RKO (cell line): Measurements from ENCODE around the gene APOBR.
A peak's percentile ranks its signal among the peaks of the same experiment; 100 is the strongest.
"Not testable (repeated sequence)": the region's sequence is repeated elsewhere in the genome, so short reads cannot be mapped to it uniquely, and the experiment has no call there.

Experiments
- DNase-seq: peaks from one replicate; pipeline ENCODE4 v3.0.0-alpha.2; 2016; ENCODE audit warnings: low spot score

APOBR gene

GRCh38 chr16:28527985-28528384 lies 33.5 kb downstream of the APOBR start:
- no peak for DNase-seq

GRCh38 chr16:28528463-28528867 lies 34.0 kb downstream of the APOBR start:
- no peak for DNase-seq

- no peak for DNase-seq
Observed at GRCh38 chr16:28529124-28529523, 34.7 kb downstream of the APOBR start.

- DNase-seq = no peak
Observed at GRCh38 chr16:28531777-28532744, 37.6 kb downstream of the APOBR start.

DNA sequence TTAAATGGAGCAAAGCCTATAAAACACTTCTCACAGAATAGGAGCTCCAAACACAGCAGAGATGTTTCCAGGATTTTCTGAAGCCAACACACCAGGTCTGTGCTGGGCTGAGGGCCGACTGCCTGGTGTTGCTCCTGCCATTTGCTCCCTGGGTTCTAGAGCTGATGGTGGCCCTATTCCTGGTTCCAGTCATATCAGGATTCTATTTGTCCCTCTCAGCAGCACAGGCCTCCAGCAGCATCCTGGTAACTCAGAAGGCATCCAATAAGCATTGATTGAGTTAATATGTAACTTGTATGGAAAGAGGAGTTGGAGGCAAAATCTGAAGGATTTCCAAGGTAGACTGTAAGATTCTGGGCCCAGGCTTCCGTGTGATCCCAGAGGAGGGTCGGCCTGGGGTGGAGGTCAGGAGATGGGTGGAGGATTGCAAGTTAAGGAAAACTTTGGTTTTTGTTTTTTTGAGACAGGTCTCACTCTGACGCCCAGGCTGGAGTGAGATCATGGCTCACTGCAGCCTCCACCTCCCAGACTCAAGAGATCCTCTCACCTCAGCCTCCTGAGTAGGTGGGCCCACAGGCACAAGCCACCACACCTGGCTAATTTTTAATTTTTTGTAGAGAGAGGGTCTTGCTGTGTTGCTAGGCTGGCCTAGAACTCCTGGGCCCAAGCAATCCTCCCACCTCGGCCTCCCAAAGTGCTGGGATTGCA lies 38.7 kb downstream of the APOBR start:
- DNase-seq = no peak

DNA sequence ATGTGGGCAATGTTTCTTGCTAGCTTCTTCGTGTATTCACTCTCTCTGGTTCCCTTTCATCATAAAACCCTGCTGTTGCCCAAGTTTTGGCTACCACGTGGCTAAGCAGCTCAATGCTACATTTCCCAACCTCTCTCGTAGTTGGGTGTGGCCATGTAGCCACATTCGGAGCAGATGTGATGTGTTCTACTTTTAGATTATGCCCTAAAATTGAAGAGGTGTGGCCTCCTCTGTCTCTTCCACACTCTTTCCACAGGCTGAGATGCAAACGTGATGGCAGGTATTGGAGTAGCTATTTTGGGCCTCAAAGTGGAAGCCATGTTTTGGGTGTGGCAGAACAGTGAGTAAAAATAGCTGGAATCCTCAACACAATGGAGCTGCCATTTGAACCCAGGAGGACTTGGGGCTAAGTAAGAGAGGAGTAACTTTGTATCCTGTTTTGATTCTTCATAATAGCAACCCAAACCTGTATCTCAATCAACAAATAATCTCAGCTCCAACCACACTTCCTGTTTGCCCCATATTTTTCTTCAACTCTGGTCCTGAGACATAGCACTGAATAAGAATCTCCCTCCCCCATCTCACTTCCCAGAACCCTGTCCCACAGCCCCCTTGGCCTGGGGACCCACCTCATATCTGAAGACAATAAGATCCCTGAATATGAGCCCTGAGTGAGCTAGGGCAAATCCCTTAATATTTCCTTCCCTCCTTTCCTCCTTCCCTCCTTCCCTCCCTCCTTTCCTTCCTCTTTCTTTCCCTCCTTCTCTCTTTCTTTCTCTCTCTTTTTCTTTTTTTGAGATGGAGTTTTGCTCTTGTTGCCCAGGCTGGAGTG lies 40.3 kb downstream of the APOBR start:
- no peak for DNase-seq

- DNase-seq = no peak
Observed at GRCh38 chr16:28537076-28537475, 42.6 kb downstream of the APOBR start.

DNA sequence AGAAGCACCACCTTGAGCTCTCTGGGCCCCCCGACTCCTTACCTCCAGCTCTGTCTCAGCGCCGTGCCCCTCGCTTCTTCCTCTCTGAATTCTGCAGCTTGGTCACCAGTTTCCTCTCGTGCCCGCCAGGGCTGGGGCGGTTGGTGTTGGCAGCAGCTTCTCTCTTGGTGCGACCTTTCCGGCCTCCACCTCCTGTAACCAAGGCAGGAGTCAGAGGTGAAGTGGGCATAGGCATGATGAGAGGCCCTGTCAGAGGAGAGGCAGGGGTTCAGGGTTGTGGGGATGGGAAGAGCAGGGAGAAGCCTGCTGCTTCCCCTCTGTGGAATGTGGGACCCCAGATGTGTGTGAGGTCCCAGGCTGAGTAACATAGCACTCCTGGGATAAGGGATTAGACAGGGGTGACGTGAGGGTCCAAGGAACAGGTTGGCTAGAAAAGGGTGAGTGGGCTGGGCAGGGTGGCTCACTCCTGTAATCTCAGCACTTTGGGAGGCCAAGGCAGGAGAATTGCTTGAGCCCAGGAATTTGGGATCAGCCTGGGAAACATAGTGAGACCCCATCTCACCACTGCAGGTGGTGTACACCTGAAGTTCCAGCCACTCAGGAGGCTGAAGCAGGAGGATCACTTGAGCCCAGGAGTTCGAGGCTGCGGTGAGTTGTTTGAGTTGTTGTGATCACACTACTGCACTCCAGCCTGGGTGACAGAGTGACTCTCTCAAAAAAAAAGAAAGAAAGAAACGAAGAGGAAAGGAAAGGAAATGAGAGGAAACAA lies 43.7 kb downstream of the APOBR start:
- no peak for DNase-seq

DNA sequence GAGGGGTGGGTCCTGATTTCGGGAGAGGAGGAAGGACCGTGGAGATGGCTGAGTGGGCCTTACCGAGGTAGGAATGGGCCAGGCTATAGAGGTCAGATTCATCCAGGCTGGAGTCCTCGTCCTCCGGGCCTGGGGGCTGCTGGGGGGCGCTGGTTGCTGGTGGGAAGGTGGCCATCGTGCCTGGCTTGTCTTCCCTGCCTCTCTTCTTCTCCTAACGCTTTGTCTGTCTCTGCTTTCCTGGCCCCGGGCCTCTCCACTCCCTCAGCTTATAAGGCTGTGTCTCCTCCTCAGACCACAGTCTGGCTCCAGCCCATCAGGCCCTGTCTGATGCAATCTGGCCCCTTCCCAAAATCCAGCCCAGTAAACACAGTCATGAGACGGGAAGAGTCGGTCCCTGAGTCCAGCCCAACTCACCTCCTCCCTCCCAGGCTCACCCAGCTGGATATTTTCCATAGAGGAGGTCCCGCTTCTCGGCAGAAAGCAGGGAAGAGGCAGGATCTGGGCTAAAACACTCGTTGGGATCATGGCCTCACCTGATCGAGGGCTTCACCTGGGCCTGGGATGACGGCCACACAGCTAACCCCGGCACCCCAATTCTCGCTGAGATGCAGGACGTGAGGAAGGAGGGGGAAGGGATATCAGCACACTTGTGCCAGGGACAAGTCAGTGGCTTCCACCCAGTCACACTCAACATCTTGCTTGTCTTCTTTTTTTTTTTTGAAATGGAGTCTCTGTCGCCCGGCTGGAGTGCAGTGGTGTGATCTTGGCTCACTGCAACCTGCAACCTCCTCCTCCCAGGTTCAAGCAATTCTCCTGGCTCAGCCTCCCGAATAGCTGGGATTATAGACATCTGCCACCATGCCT lies 44.5 kb downstream of the APOBR start, which contains the start of gene NUPR1:
NUPR1 (minus strand) TSS at position 242 of the 864 bp plus-strand sequence; CDS start at position 175, 67 bp downstream.
- DNase-seq = peak; percentile 26

DNA sequence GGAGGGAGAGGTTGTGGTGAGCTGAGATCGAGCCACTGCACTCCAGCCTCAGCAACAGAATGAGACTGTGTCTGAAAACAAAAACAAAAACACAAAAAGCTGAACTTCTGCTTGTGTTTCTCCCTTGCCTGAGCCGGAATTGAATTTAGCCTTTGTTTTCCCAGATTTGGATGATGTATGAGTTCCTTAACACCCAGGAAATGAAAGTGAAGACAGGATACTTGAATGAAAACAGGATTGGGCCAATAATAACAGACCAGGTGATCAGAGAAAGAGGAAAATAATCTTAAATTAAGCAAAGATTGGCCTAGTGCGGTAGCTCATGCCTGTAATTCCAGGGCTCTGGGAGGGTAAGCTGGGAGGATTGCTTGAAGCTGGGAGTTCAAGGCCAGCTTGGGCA lies 45.9 kb downstream of the APOBR start:
- DNase-seq = no peak

DNA sequence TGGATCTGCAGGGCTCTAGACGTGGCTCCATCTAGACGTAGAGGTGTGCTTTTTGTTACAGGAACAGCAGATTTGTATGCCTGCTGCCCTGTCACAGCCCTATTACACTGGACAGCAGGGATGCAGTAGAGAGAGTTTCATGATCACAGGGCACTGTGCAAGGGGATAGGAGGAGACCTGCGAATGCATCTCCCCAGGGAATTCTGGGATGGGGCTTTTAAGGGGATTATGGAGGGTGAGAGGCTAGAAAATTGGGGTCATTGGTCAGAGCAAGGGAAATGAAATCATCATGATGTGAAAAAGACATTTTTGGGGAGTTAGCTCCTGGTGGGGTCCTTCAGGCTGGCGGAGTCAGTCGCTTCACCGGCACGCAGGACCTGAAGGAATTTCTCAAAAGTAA lies 48.2 kb downstream of the APOBR start:
- DNase-seq = no peak

GRCh38 chr16:28543072-28543471 lies 48.6 kb downstream of the APOBR start:
- DNase-seq = no peak

DNA sequence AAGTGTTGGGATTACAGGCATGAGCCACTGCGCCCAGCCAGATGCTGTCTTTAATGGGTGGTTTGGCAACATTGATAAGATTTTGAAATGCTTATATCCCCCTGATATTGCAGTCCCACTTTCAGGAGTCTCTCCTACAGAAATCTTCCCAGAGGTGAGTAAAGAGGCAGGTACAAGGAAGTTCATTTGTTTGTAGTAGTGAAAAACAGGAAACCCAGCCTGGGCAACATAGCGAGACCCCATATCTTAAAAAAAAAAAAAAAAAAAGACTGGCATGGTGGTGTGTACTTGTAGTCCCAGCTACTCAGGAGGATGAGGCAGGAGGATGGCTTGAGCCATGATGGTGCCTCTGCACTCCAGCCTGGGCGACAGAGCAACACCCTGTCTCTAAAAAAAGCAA lies 50.6 kb downstream of the APOBR start:
- DNase-seq = no peak

DNA sequence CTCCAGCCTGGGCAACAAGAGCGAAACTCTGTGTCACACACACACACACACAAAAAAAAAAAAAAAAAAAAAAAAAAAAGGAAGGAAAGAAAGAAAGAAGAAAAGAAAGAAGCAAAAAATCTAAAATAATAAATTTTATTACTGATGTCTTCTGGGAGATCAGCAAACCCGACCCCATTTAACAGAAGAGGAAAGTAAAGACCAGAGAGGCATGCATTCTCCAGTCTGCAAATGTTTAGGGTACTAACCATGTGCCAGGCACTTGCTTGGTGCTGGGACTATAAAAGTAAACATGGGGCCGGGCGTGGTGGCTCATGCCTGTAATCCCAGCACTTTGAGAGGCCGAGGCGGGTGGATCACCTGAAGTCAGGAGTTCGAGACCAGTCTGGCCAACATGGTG lies 51.5 kb downstream of the APOBR start:
- not testable (repeated sequence) for DNase-seq

DNA sequence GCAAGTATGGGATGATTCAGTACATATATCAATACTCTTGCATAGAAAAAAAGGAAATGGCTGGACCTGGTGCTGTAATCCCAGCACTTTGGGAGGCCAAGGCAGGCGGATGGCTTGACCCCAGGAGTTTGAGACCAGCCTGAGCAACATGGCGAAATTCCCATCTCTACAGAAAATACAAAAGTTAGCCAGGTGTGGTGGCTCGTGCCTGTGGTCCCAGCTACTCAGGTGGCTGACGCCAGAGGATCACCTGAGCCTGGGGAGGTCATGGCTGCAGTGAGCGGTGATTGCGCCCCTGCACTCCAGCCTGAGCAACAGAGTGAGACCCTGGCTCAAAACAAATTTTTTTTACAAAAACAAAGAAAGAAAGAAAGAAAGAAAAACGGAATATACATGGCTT lies 52.2 kb downstream of the APOBR start:
- DNase-seq = no peak

DNA sequence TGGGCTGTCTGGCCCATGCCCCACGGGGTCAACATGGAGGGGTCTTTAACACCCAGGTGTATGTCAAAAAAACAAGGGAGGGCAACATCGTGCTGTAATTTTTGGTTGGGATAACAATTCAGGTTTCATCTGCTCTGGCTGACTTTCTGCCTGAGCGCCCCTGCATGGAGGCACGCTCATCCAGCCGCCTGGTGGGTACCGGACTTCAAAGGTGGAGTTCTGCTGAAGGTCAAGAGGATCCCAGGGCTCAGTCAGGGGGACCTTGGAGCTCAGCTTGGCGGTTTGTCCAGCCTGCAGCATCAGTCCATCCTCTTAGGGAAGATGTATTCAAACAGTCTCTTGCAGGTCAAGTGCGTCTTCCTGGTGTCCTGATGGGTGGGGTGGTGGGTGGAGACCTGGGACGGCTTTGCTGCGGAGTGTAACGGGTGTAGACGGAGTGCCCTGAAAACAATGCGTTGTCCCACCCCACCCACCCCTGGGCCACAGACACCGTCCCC lies 53.9 kb downstream of the APOBR start:
- no peak for DNase-seq
